Smooth muscle cell of the coronary artery (primary cell): ENCODE results near the gene BRSK1. TPM values are rescaled to one million over a fixed set of nuclear protein-coding genes. Genes with fewer than 3 reads are reported as not detected.

Experiments used
- total RNA-seq: library from RNA; depleted of rRNA; stranded (reverse); fragments of >200 nt; gene quantifications from 2 replicates; pipeline ENCODE4 v1.2.3, GENCODE V29; 2014; ENCODE audit warnings: low replicate concordance

The BRSK1 gene
- 6.9 and 11.3 TPM in 2 replicates for total RNA-seq

DNA sequence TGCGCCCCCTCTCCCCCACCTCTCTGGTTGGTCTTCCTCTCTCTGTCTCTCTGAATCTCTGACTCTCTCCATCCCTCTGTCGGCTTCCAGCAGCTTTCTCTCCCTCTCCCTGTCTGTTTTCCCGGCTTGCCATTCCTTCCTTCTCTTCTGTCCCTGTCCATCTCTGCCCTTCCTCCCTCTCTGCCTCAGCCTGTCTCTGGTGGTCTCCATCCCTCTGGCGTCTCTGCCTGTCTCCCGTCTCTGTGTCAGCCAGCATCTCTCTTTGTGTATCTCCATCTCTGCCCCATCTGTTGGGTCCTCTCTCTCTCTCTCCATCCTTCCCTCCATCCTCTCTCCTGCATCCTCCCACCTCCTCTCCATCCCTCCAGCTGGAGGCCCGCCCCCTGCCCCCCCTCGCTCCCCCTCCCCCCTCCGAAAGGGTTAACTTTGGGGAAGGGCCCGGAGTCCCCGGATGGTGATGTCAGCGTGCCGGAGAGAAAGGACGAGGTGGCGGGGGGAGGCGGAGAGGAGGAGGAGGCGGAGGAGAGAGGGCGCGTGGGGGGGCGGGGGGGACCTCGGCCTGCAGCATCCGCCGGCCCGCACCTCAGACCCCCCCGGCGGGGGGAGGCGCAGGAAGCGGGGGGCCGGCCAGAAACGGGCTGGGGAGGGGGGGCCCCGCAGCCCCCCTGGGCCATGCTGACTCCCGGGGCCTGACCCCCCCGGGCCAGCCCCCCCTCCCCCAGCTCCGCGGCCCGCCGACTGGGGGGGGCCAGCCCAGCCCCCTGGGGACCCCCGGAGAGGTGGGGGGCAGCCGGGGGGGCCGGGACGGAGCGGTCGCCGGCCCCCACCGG, at the start of gene BRSK1:
TSS of gene BRSK1 (plus strand) at position 450 of the 830 bp plus-strand sequence. CDS start 446 bp downstream, outside the sequence.

DNA sequence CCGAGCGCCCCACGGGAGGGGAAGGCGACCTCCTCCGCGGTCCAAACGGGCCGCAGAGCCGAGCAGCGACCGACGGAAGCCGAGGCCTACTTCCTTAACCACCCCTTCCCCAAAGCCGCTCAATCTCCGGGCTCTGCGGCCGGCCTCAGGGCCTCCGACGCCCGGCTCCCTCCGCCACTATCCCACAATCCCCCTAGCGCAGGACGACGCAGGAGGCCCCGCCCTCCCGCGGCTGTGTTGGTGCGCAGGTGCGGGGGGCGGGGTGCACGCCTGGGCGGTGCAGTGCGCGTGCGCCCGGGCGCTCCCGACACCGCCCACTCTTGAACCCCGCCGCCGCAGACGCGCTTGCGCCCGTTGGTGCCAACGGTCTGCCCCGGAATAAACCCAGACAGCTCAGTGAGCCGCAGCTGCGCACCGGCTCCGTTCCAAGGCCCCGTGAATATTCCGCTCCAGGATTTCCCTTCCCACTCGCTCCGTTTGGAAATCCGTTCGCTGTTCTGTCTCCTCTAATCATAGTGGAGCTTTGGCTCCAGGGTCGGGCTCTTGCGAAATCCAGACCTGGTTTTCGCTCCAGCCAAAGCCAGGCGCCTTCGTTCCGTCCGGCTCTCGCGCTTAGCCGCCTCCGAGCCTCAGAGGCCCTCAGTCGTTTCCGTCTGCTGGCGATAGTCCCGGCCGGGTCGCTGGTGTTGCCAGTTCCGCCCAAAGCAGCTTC, 24.8 kb upstream of the BRSK1 start, which contains the start of gene PPP6R1:
TSS of gene PPP6R1 (minus strand) at position 190 of the 712 bp plus-strand sequence. CDS start 11,914 bp downstream, outside the sequence.

DNA sequence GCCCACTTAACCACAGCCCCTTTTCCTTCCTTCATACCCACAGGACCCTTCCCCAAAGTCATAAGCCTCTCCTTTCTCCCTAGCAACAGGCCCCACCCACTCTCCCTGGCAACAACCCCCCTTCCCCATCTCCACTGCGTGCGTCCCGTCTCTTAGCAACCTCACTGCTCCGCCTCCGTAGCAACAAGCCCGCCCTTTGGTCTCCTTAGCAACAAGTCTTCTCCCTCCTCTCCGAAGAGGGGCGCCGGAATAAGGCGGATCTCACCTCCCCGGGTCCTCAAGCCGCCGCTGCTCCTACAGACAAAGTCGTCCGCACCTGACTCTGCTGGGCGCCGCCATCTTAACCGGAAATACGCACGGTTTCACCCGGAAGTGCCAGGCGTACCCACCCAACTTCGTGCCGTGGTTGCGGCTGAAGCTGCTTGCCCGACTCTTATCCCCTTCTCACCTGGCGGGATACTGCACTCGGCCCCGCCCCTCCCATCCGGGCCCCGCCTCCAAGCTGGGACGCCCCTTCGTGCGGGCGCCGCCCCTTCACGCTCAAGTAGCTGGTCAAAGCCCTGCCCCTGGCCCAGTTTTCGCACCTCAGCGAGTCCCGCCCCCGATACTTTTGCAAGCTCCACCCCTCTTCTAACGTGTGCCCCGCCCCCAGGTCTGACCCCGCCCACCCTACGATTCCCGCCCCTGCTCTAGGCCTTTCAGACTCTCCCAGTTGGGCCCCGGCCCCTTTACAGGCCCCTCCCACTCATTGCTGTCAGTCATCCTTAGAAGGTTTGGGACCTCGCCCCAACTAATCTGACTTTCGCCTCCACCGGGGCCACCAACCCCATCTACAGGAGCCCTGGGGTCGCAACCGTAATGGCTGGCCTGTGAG, 3.8 kb upstream of the BRSK1 start, which contains the start of gene HSPBP1:
TSS of gene HSPBP1 (minus strand) at position 341 of the 874 bp plus-strand sequence. CDS start 502 bp downstream, outside the sequence.

DNA sequence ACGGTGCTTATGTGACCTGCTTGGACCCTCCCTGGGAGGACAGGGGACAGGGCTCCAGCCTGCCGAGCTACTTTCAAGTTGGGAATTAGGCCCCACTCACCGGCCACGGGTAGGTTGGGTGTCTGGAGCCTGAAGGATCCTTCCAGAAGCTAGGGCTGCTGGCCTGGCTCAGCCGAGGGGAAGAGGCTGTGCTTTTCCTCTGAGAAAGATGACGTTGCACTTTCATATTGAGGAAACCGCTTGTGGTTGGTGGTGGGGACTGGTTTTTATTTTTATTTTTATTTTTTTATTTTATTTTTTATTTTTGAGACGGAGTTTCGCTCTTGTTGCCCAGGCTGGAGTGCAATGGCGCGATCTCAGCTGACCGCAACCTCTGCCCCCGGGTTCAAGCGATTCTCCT, 41.4 kb downstream of the BRSK1 start, which contains the start of gene TMEM150B:
TSS of gene TMEM150B (minus strand) at position 170 of the 400 bp plus-strand sequence. CDS start 4,305 bp downstream, outside the sequence.

DNA sequence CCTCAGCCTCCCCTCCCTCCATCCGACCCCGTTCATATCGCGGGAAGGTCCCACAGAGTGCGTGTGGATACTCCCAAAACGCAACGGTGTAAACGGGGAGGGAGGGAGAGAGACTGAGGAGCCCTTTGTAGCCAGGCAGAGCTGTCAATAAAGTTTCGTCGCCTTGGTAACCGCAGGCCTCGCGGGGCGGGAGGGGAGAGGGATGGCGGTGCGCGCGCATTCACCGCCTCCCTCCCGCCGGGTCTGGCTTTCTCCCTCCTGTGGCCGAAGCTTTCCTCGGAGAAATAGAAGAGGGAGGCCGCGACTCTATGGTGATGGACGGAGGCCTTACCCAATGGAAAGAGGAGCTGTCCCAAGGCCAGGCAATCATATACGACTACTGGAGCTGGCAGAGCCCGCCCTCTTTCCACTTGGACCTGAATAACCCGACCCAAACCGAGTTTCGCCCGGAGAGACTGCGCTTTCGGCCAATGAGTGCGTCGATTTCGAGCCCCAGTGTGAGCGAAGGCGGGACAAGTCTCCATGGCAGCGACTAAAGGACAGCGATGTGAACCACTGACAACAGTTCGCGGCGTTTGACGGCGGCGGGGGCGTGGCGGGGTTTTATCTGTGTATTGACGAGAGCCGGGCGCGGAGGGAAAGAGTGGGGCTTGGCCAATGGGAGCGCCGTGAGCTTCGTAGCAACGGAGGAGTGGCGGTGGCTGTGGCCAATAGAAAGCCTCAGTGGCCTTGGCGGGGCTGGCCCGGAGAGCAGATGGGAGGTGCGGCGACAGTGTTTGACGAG, 55.5 kb downstream of the BRSK1 start, which contains the start of gene KMT5C:
TSS of gene KMT5C (plus strand) at position 772 of the 784 bp plus-strand sequence. CDS start 2,061 bp downstream, outside the sequence.

DNA sequence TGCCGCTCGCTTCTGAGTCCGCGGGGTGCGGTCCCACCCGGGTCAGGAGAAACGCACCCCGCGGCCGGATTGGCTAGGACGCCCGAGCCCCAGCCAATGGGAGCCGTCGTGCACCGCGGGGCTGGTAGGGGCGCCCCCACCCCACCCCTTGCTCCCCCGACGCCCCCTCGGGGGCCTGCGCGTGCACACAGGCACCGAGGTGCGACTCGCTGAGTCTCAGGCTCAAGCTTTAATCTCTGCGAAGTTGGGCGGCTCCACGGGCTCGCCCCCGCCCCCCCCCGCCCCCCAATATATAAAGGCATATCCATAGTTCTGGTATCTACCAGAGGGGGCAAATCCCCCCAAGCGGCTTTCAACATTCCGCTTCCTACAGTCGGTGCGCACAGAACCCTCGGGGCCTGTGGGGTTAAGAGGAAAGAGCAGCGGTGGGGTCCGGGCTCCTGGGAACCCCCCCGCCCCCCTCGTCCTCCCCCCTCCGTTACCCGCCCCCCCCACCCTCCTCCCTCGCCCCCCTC, 71.0 kb downstream of the BRSK1 start, which contains the start of gene COX6B2:
TSS of gene COX6B2 (minus strand) at position 22 of the 515 bp plus-strand sequence. CDS start 198 bp downstream, outside the sequence.

Other genes starting within 250 kb of the BRSK1 start
- gene GP6, start 245.7 kb upstream of the BRSK1 start, total RNA-seq: not detected in 2 replicates
- 7.1 and 11.2 TPM in 2 replicates for gene RDH13, start 220.8 kb upstream of the BRSK1 start, total RNA-seq
- gene EPS8L1, start 208.1 kb upstream of the BRSK1 start, total RNA-seq: 1.4 TPM in 1 of 2 replicates, not detected in the other
- gene PPP1R12C, start 166.4 kb upstream of the BRSK1 start, total RNA-seq: 17.8 and 30.4 TPM in 2 replicates
- 1.4 and 2.5 TPM in 2 replicates for gene TNNT1, start 134.8 kb upstream of the BRSK1 start, total RNA-seq
- not detected in 2 replicates for gene TNNI3, start 126.3 kb upstream of the BRSK1 start, total RNA-seq
- gene DNAAF3, start 117.4 kb upstream of the BRSK1 start, total RNA-seq: 0.23 and 0.30 TPM in 2 replicates
- gene SYT5, start 103.7 kb upstream of the BRSK1 start, total RNA-seq: under 0.01 TPM in 1 of 2 replicates, not detected in the other
- gene PTPRH, start 74.5 kb upstream of the BRSK1 start, total RNA-seq: 2.5 and 3.9 TPM in 2 replicates
- gene TMEM86B, start 55.2 kb upstream of the BRSK1 start, total RNA-seq: 0.98 and 1.2 TPM in 2 replicates
- gene PPP6R1, start 25.0 kb upstream of the BRSK1 start, total RNA-seq: 18.2 and 30.9 TPM in 2 replicates
- gene HSPBP1, start 3.9 kb upstream of the BRSK1 start, total RNA-seq: 18.0 and 25.8 TPM in 2 replicates
- gene TMEM150B, start 41.3 kb downstream of the BRSK1 start, total RNA-seq: not detected in 2 replicates
- gene KMT5C, start 55.9 kb downstream of the BRSK1 start, total RNA-seq: 5.8 and 10.8 TPM in 2 replicates
- gene COX6B2, start 70.7 kb downstream of the BRSK1 start, total RNA-seq: not detected in 2 replicates
- not detected in 2 replicates for gene GARIN5B, start 79.3 kb downstream of the BRSK1 start, total RNA-seq
- 0.23 and 4.7 TPM in 2 replicates for gene IL11, start 86.5 kb downstream of the BRSK1 start, total RNA-seq
- gene TMEM190, start 92.8 kb downstream of the BRSK1 start, total RNA-seq: not detected in 2 replicates
- gene TMEM238, start 100.3 kb downstream of the BRSK1 start, total RNA-seq: 0.30 TPM in 1 of 2 replicates, not detected in the other
- gene RPL28, start 101.9 kb downstream of the BRSK1 start, total RNA-seq: 245 and 291 TPM in 2 replicates
- gene UBE2S, start 123.8 kb downstream of the BRSK1 start, total RNA-seq: 7.3 and 94.4 TPM in 2 replicates
- not detected in 2 replicates for gene SHISA7, start 159.3 kb downstream of the BRSK1 start, total RNA-seq
- 23.4 and 87.9 TPM in 2 replicates for gene ISOC2, start 177.6 kb downstream of the BRSK1 start, total RNA-seq
- gene C19orf85, start 180.8 kb downstream of the BRSK1 start, total RNA-seq: not detected in 2 replicates
- gene ZNF628, start 192.6 kb downstream of the BRSK1 start, total RNA-seq: 0.35 and 0.60 TPM in 2 replicates
- 6.7 and 15.1 TPM in 2 replicates for gene NAT14, start 201.2 kb downstream of the BRSK1 start, total RNA-seq
- 0.68 and 5.7 TPM in 2 replicates for gene SSC5D, start 204.4 kb downstream of the BRSK1 start, total RNA-seq